Astrocyte (in vitro differentiated cells and primary cell): ENCODE measurements around the gene ENOX1.

Experiments used
- CTCF ChIP-seq: IDR thresholded peaks from 2 replicates; pipeline ENCODE4 v1.5.1; 2011; ENCODE audit warnings: low read depth, mild to moderate bottlenecking, inconsistent platforms, low read length, moderate library complexity; ENCODE audit not compliant: insufficient read depth
- EZH2 ChIP-seq: IDR thresholded peaks from 2 replicates; pipeline ENCODE4 v1.6.1; 2012; ENCODE audit warnings: mild to moderate bottlenecking, low read length, inconsistent platforms; ENCODE audit not compliant: insufficient read depth

DNA sequence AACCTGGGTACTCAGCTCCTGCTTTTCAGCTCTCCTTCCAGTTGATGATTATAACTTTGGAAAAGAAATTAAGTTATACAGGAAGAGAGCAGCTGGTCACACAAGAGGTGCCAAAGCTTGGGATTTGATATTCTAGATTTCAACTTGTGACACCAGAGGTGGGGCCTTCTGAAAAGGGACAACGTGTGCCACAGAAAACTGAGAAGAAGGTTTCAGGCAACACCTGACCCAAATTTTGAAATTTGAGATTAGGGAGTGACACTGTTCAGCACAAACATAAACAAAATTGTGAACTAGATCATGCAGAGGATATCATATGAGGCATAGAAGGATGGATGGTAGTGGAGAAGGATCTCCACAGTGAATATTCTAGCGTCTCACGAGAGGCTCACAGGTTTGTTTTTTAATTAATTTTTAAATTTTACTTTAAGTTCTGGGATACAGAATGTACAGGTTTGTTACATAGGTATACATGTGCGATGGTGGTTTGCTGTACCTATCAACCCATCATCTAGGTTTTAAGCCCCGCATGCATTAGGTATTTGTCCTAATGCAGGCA is 379.7 kb downstream of the ENOX1 start:
- TF ChIP-seq CTCF = no peak
- TF ChIP-seq EZH2 = no peak
